H9 (cell line): ENCODE results near the gene SLC9A9. TPM values are rescaled to one million over a fixed set of nuclear protein-coding genes. Genes with fewer than 3 reads are reported as not detected.

Experiments
- DNase-seq: peaks from one replicate; pipeline ENCODE4 v3.0.0-alpha.2; 2017
- H2AFZ ChIP-seq: one replicate; pipeline ENCODE4 v1.6.1; 2013; ENCODE audit warnings: mild to moderate bottlenecking, low read length, control low read depth, moderate library complexity
- H2AK5ac ChIP-seq: 2 replicates; pipeline ENCODE4 v1.6.1; 2013; ENCODE audit warnings: low read length, control low read depth, mixed read lengths; ENCODE audit not compliant: insufficient read length
- H2BK120ac ChIP-seq: one replicate; pipeline ENCODE4 v1.6.1; 2013; ENCODE audit warnings: low read depth, mild to moderate bottlenecking, low read length, control low read depth, inconsistent platforms; ENCODE audit not compliant: poor library complexity, severe bottlenecking
- H2BK12ac ChIP-seq: 2 replicates; pipeline ENCODE4 v1.6.1; 2013; ENCODE audit warnings: low read length, control low read depth, mixed read lengths, low read depth; ENCODE audit not compliant: insufficient read length
- H2BK15ac ChIP-seq: 2 replicates; pipeline ENCODE4 v1.6.1; 2013; ENCODE audit warnings: low read depth, low read length, control low read depth
- H2BK20ac ChIP-seq: one replicate; pipeline ENCODE4 v1.6.1; 2013; ENCODE audit warnings: low read depth, mild to moderate bottlenecking, low read length, control low read depth, inconsistent platforms; ENCODE audit not compliant: poor library complexity, severe bottlenecking
- H2BK5ac ChIP-seq: 2 replicates; pipeline ENCODE4 v1.6.1; 2013; ENCODE audit warnings: low read length, control low read depth, mixed read lengths; ENCODE audit not compliant: insufficient read length
- H3K14ac ChIP-seq: 2 replicates; pipeline ENCODE4 v1.6.1; 2013; ENCODE audit warnings: low read length, control low read depth; ENCODE audit not compliant: insufficient read depth
- H3K18ac ChIP-seq: 2 replicates; pipeline ENCODE4 v1.6.1; 2013; ENCODE audit warnings: low read depth, mild to moderate bottlenecking, mixed read lengths, low read length, control low read depth; ENCODE audit not compliant: insufficient read length
- H3K23ac ChIP-seq: 2 replicates; pipeline ENCODE4 v1.6.1; 2013; ENCODE audit warnings: low read length, control low read depth, mixed read lengths, low read depth; ENCODE audit not compliant: insufficient read length
- H3K23me2 ChIP-seq: 2 replicates; pipeline ENCODE4 v1.6.1; 2013; ENCODE audit warnings: low read depth, mild to moderate bottlenecking, mixed read lengths, low read length, control low read depth; ENCODE audit not compliant: insufficient read length, poor library complexity, severe bottlenecking
- H3K27ac ChIP-seq: 2 replicates; pipeline ENCODE4 v1.5.1; 2013; ENCODE audit warnings: low read length, control low read depth, mixed read lengths, low read depth; ENCODE audit not compliant: insufficient read length
- H3K27me3 ChIP-seq: 2 replicates; pipeline ENCODE4 v1.6.1; 2013; ENCODE audit warnings: low read length, control low read depth, inconsistent platforms; ENCODE audit not compliant: insufficient read depth
- H3K4ac ChIP-seq: 2 replicates; pipeline ENCODE4 v1.6.1; 2013; ENCODE audit warnings: low read depth, mild to moderate bottlenecking, control low read depth, inconsistent platforms, low read length, moderate library complexity
- H3K4me1 ChIP-seq: 2 replicates; pipeline ENCODE4 v1.6.1; 2013; ENCODE audit warnings: low read length, control low read depth, inconsistent platforms; ENCODE audit not compliant: insufficient read depth
- H3K4me2 ChIP-seq: 2 replicates; pipeline ENCODE4 v1.6.1; 2013; ENCODE audit warnings: low read length, control low read depth, mixed read lengths; ENCODE audit not compliant: insufficient read length, insufficient read depth
- H3K56ac ChIP-seq: 2 replicates; pipeline ENCODE4 v1.6.1; 2013; ENCODE audit warnings: low read depth, mild to moderate bottlenecking, mixed read lengths, low read length, control low read depth; ENCODE audit not compliant: insufficient read length
- H3K79me1 ChIP-seq: 2 replicates; pipeline ENCODE4 v1.6.1; 2013; ENCODE audit warnings: low read depth, mild to moderate bottlenecking, moderate library complexity, low read length, control low read depth, inconsistent platforms; ENCODE audit not compliant: insufficient read depth, poor library complexity, severe bottlenecking
- H3K79me2 ChIP-seq: 2 replicates; pipeline ENCODE4 v1.6.1; 2013; ENCODE audit warnings: low read length, control low read depth, inconsistent platforms; ENCODE audit not compliant: insufficient read depth
- H3K9ac ChIP-seq: 2 replicates; pipeline ENCODE4 v1.6.1; 2013; ENCODE audit warnings: low read length, control low read depth, mixed read lengths; ENCODE audit not compliant: insufficient read length; ENCODE audit errors: extremely low read depth
- H3K9me3 ChIP-seq: one replicate; pipeline ENCODE4 v1.6.1; 2013; ENCODE audit warnings: low read depth, low read length, inconsistent platforms; ENCODE audit not compliant: control insufficient read depth
- H3T11ph ChIP-seq: one replicate; pipeline ENCODE4 v1.6.1; 2013; ENCODE audit warnings: mild to moderate bottlenecking, low read length, control low read depth, inconsistent platforms
- H4K20me1 ChIP-seq: one replicate; pipeline ENCODE4 v1.6.1; 2013; ENCODE audit not compliant: control insufficient read depth, insufficient read length, insufficient read depth
- H4K5ac ChIP-seq: 2 replicates; pipeline ENCODE4 v1.6.1; 2013; ENCODE audit warnings: low read depth, mild to moderate bottlenecking, mixed read lengths, low read length, control low read depth; ENCODE audit not compliant: insufficient read length
- H4K8ac ChIP-seq: replicated peaks from 2 replicates; pipeline ENCODE4 v1.6.1; 2013; ENCODE audit warnings: low read length, control low read depth, mixed read lengths, low read depth; ENCODE audit not compliant: insufficient read length
- H4K91ac ChIP-seq: 2 replicates; pipeline ENCODE4 v1.6.1; 2013; ENCODE audit warnings: low read depth, mild to moderate bottlenecking, moderate library complexity, mixed read lengths, low read length, control low read depth; ENCODE audit not compliant: insufficient read length
- H3K27ac Mint-ChIP-seq, 3 experiments: 2 replicates in 2 of 3; 3 replicates in 1 of 3; pipeline ENCODE4 v1.8.0; 2020 to 2021; ENCODE audit warnings: mixed read lengths in 3 of 3, mild to moderate bottlenecking in 1 of 3, moderate library complexity in 1 of 3
- H3K27me3 Mint-ChIP-seq: 2 replicates; pipeline ENCODE4 v1.8.0; 2021; ENCODE audit warnings: low read depth, mild to moderate bottlenecking, moderate library complexity, mixed read lengths
- H3K36me3 Mint-ChIP-seq, 3 experiments: 2 replicates in 2 of 3; 3 replicates in 1 of 3; pipeline ENCODE4 v1.8.0; 2020 to 2021; ENCODE audit warnings: low read depth in 3 of 3, mixed read lengths in 3 of 3; ENCODE audit not compliant: insufficient read depth in 1 of 3
- H3K4me1 Mint-ChIP-seq, 2 experiments: 2 replicates each; pipeline ENCODE4 v1.8.0; 2020; ENCODE audit warnings: mixed read lengths in 2 of 2
- H3K4me3 Mint-ChIP-seq, 2 experiments: 2 replicates in 1 of 2; 3 replicates in 1 of 2; pipeline ENCODE4 v1.8.0; 2020 to 2021; ENCODE audit warnings: mild to moderate bottlenecking in 2 of 2, mixed read lengths in 2 of 2, moderate library complexity in 1 of 2
- H3K9me3 Mint-ChIP-seq, 2 experiments: 2 replicates in 1 of 2; 3 replicates in 1 of 2; pipeline ENCODE4 v1.8.0; 2020; ENCODE audit warnings: mild to moderate bottlenecking in 2 of 2, mixed read lengths in 2 of 2, moderate library complexity in 1 of 2
- CTCF ChIP-seq: fragments of 200-600 bp; sonication (generic); conservative IDR thresholded peaks from 3 replicates; pipeline ENCODE4 v1.8.0; 2021; ENCODE audit warnings: antibody characterized with exemption, mild to moderate bottlenecking
- WGBS: extraction: QIAGEN DNeasy Blood & Tissue Kit; methylation state at CpG from one replicate; pipeline ENCODE4 v1.1.7; 2013; ENCODE audit warnings: missing lambda C conversion rate, low lambda C conversion rate, mixed read lengths; ENCODE audit not compliant: insufficient read length; ENCODE audit errors: extremely low coverage; 5-methylcytosine and 5-hydroxymethylcytosine counted together
- total RNA-seq: library from RNA; stranded (reverse); gene quantifications from 2 replicates; pipeline ENCODE4 v1.2.1, GENCODE V29; 2021

SLC9A9 gene
- total RNA-seq, 1 experiment from 2014 or later, result 0.35 TPM

DNA sequence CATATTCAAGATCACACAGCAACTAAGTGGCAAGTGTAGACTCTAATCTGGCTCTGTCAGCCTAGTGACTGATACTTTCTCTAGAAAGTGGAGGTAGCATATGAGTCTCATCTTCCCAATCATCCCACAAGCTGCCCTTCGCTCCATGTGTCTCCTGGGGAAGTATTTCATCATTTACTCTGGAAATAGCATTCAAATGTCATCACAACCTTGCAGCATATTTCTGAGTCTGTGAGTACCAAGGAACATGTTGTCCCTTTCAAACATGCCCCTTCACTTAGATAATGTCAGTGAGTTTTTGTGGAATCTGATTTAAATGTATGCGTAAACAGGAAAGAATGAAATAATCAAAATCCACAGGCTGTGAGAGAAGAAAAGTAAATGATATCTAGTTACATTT lies 322.9 kb downstream of the SLC9A9 start:
- Histone ChIP-seq H3K79me1 (no peaks in the 10 kb centered on the region), H2BK15ac (no peak overlapping the region), H2AFZ (no peak overlapping the region), H4K20me1 (no peaks in the 10 kb centered on the region), H3K9me3 (no peaks in the 10 kb centered on the region), H3T11ph (no peak overlapping the region), H3K27me3 (no peaks in the 10 kb centered on the region), H3K56ac (no peak overlapping the region), H3K23me2 (no peaks in the 10 kb centered on the region), H2BK5ac (no peak overlapping the region), H3K18ac (no peak overlapping the region), H3K4ac (no peak overlapping the region), H2BK20ac (no peak overlapping the region), H2AK5ac (no peak overlapping the region), H3K23ac (no peak overlapping the region), H3K14ac (no peak overlapping the region), H4K8ac (no peak overlapping the region), H3K4me2 (no peak overlapping the region), H3K9ac (no peak overlapping the region), H2BK12ac (no peak overlapping the region), H4K91ac (no peak overlapping the region), H4K5ac (no peak overlapping the region), H3K79me2 (no peaks in the 10 kb centered on the region), H2BK120ac (no peak overlapping the region), H3K4me1 (no peaks in the 10 kb centered on the region), H3K27ac (no peak overlapping the region)
- Mint-ChIP-seq H3K4me1 (no peaks in the 10 kb centered on the region; a peak in 1 of 4 replicates), H3K27ac (no peak overlapping the region), H3K27me3 (no peaks in the 10 kb centered on the region), H3K9me3 (no peaks in the 10 kb centered on the region; a peak in 1 of 5 replicates), H3K4me3 (no peak overlapping the region), H3K36me3 (no peaks in the 10 kb centered on the region; a peak in 1 of 7 replicates)
- no peak for TF ChIP-seq CTCF
- no CpG with 5 or more reads among the region's 2 CpGs for WGBS
- DNase-seq, result no peak
